Stimulated activated CD4-positive, alpha-beta T cell treated with anti-CD3 and anti-CD28 coated beads, Interleukin-4, amount 100 ng/mL, for 1 hour (primary cell): ENCODE measurements around the gene DHRS7.

ENCODE experiments used
- DNase-seq: peaks from one replicate; pipeline ENCODE4 v3.0.0-alpha.2; 2020

DHRS7 gene

GRCh38 chr14:60164712-60165546 is at the start of gene DHRS7:
DHRS7 (minus strand) TSS chr14:60165398; CDS start chr14:60165309, 89 bp downstream.
- peak; percentile 67 for DNase-seq

- DNase-seq, result no peak
Observed at GRCh38 chr14:60214415-60215126, 49.4 kb upstream of the DHRS7 start.

GRCh38 chr14:60214003-60214402 is 48.8 kb upstream of the DHRS7 start:
- DNase-seq, result no peak

- no peak for DNase-seq
Observed at GRCh38 chr14:60212503-60213371, 47.5 kb upstream of the DHRS7 start.

- no peak for DNase-seq
Observed at GRCh38 chr14:60211153-60211552, 46.0 kb upstream of the DHRS7 start.

- DNase-seq, result no peak
Observed at GRCh38 chr14:60210703-60211102, 45.5 kb upstream of the DHRS7 start.

GRCh38 chr14:60206837-60207533 is 41.8 kb upstream of the DHRS7 start:
- no peak for DNase-seq

- DNase-seq, result no peak
Observed at GRCh38 chr14:60206249-60206670, 41.1 kb upstream of the DHRS7 start.

GRCh38 chr14:60204843-60205774 is 39.9 kb upstream of the DHRS7 start:
- DNase-seq, result no peak

- DNase-seq, result no peak
Observed at GRCh38 chr14:60204104-60204842, 39.1 kb upstream of the DHRS7 start.

- no peak for DNase-seq
Observed at GRCh38 chr14:60199321-60199720, 34.1 kb upstream of the DHRS7 start.

GRCh38 chr14:60197629-60198303 is 32.6 kb upstream of the DHRS7 start:
- DNase-seq, result no peak

- DNase-seq, result no peak
Observed at GRCh38 chr14:60196291-60196690, 31.1 kb upstream of the DHRS7 start.

- no peak for DNase-seq
Observed at GRCh38 chr14:60195179-60195810, 30.1 kb upstream of the DHRS7 start.

- no peak for DNase-seq
Observed at GRCh38 chr14:60189923-60190840, 25.0 kb upstream of the DHRS7 start.

- no peak for DNase-seq
Observed at GRCh38 chr14:60188696-60189095, 23.5 kb upstream of the DHRS7 start.

- no peak for DNase-seq
Observed at GRCh38 chr14:60188115-60188514, 22.9 kb upstream of the DHRS7 start.

- no peak for DNase-seq
Observed at GRCh38 chr14:60184905-60185555, 19.8 kb upstream of the DHRS7 start.
